DND-41 (cell line): ENCODE measurements around the gene ADCY7.

ENCODE experiments used
- CTCF ChIP-seq: IDR thresholded peaks from 2 replicates; pipeline ENCODE4 v1.5.1; 2012; ENCODE audit warnings: borderline replicate concordance, low read length, moderate library complexity, mild to moderate bottlenecking; ENCODE audit not compliant: poor library complexity, severe bottlenecking; ENCODE audit errors: extremely low read depth
- EZH2 ChIP-seq: IDR thresholded peaks from 3 replicates; pipeline ENCODE4 v1.6.1; 2012; ENCODE audit warnings: borderline replicate concordance, low read depth, mild to moderate bottlenecking, moderate library complexity, low read length, inconsistent platforms; ENCODE audit not compliant: severe bottlenecking

DNA sequence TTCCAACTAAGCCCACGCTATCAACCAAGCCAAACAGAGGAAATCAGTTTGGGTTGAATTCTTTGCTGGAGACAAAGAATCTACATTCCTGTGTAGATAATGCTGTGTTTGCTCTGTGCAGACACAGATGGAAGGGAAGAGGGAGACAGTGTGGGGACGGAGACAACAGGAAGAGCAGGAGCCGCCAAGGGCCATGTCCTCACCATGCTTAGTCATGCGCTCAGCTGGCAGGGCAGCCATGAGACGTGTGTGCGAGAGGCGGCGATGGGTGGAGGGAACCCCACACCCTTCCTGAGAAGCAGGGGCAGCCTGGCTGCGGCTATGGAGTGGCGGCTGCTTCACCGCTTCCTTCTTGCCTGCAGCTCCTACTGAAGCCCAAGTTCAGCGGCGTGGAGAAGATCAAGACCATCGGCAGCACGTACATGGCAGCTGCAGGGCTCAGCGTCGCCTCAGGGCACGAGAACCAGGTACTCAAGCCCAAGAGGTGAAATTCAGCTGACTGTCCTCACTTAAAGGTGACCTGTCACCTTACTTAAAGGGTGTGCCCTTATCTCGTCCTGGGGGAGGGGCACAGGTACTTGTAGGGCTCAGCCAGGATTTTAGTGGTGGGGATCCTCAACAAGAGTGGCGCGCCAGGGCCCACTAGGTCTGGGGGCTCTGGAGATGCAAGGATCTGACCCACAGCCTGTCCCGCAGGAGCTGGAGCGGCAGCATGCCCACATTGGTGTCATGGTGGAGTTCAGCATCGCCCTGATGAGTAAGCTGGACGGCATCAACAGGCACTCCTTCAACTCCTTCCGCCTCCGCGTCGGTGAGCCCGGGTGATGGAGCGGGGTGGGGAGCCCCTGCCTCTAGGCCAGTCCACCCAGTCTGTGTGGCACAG lies 47.5 kb downstream of the ADCY7 start:
- TF ChIP-seq CTCF = no peak
- TF ChIP-seq EZH2 = no peak
